Suprapubic skin (tissue), 4 donors: ENCODE data around the gene CRYBG1.

Source experiments
- EP300 ChIP-seq: sonication (generic); formaldehyde crosslinking; IDR thresholded peaks from one replicate; pipeline ENCODE4 v1.6.1; 2017; ENCODE audit warnings: antibody characterized with exemption
- POLR2A ChIP-seq, 2 donors: fragments of 450-650 bp; IDR thresholded peaks; one replicate each; pipeline ENCODE4 v1.6.1; 2017; ENCODE audit warnings: antibody characterized with exemption in 2 of 2, mild to moderate bottlenecking in 2 of 2, moderate library complexity in 2 of 2
- POLR2AphosphoS5 ChIP-seq, 3 donors: sonication (generic); formaldehyde crosslinking; IDR thresholded peaks; one replicate each; pipeline ENCODE4 v1.6.1; 2017; ENCODE audit warnings: antibody characterized with exemption in 3 of 3
- TF ChIP-seq, protein P1 (sequence below), 2 donors: fragments of 200-600 bp in 1 of 2; fragments of 450-650 bp in 1 of 2; sonication (generic) in 1 of 2; IDR thresholded peaks; one replicate each; pipeline ENCODE4 v1.5.1; 2016 to 2019; ENCODE audit warnings: antibody characterized with exemption in 2 of 2, mild to moderate bottlenecking in 1 of 2, moderate library complexity in 1 of 2

DNA sequence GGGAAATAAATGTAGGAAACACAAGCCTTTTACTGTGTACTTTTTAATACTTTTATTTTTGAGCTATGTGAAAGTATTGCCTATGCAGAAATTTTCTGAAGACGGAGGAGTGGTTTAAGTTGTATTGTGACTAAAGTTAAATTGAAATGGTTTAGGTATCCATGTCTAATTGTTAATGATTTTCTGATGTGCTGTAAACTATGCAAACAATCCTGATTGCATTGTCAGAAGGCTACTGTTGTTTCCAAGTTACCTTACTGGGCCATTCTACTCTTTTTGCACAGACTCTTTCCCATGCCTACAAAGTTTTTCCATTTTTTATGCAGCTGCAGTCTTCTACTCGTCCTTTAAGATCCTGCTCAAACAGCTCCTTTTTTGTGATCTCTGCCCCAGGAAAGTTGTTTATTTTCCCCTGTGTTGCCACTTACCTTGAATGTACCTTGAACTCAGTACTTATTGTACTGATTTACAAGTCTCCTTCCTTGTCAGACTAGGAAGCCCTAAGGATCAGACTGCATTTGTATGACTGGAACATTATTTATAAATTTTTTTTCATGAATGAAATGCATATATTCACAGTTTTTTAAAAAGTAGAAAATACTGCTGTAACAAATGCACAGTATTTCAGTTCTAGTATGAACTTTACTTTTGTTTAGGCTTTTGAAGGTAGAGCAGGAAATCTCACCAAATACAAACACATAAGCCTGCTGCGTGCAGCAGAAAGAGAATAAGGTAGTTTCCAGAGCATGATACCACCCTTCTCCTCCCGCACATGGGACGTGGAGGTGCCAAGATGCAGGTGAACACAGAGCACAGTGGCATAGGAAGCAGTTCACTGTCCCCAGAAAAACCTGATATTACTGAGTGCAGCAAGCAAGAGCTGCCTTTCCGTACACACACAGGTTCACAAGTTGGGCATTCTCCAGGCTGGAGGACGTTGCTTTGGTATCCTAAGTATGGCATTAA is 97.8 kb downstream of the CRYBG1 start:
- TF ChIP-seq, protein P1, sequence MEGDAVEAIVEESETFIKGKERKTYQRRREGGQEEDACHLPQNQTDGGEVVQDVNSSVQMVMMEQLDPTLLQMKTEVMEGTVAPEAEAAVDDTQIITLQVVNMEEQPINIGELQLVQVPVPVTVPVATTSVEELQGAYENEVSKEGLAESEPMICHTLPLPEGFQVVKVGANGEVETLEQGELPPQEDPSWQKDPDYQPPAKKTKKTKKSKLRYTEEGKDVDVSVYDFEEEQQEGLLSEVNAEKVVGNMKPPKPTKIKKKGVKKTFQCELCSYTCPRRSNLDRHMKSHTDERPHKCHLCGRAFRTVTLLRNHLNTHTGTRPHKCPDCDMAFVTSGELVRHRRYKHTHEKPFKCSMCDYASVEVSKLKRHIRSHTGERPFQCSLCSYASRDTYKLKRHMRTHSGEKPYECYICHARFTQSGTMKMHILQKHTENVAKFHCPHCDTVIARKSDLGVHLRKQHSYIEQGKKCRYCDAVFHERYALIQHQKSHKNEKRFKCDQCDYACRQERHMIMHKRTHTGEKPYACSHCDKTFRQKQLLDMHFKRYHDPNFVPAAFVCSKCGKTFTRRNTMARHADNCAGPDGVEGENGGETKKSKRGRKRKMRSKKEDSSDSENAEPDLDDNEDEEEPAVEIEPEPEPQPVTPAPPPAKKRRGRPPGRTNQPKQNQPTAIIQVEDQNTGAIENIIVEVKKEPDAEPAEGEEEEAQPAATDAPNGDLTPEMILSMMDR (IDR thresholded peaks at IDR 0.05), result no peak
- TF ChIP-seq POLR2AphosphoS5 (IDR thresholded peaks at IDR 0.05), result no peak
- TF ChIP-seq POLR2A (IDR thresholded peaks at IDR 0.05), result no peak
- no peak for TF ChIP-seq EP300
